AG09309 (cell line): Measurements from ENCODE around the gene SORBS2.
"Not testable (repeated sequence)": the region's sequence is repeated elsewhere in the genome, so short reads cannot be mapped to it uniquely, and the experiment has no call there.

Experiments used
- DNase-seq: peaks from one replicate; pipeline ENCODE4 v3.0.0-alpha.2; 2010; ENCODE audit warnings: low read depth
- H3K4me3 ChIP-seq: 2 replicates; pipeline ENCODE4 v1.5.1; 2011; ENCODE audit warnings: mild to moderate bottlenecking, low read depth, low read length, moderate library complexity; ENCODE audit not compliant: control insufficient read depth
- TF ChIP-seq, protein P1 (sequence below): IDR thresholded peaks from 2 replicates; pipeline ENCODE4 v1.5.1; 2011; ENCODE audit warnings: mild to moderate bottlenecking, low read depth, low read length, inconsistent platforms; ENCODE audit not compliant: insufficient read depth, control insufficient read depth; ENCODE audit errors: missing control alignments

Gene SORBS2

GRCh38 chr4:185560316-185560715 is 251.7 kb downstream of the SORBS2 start:
- TF ChIP-seq, protein P1, sequence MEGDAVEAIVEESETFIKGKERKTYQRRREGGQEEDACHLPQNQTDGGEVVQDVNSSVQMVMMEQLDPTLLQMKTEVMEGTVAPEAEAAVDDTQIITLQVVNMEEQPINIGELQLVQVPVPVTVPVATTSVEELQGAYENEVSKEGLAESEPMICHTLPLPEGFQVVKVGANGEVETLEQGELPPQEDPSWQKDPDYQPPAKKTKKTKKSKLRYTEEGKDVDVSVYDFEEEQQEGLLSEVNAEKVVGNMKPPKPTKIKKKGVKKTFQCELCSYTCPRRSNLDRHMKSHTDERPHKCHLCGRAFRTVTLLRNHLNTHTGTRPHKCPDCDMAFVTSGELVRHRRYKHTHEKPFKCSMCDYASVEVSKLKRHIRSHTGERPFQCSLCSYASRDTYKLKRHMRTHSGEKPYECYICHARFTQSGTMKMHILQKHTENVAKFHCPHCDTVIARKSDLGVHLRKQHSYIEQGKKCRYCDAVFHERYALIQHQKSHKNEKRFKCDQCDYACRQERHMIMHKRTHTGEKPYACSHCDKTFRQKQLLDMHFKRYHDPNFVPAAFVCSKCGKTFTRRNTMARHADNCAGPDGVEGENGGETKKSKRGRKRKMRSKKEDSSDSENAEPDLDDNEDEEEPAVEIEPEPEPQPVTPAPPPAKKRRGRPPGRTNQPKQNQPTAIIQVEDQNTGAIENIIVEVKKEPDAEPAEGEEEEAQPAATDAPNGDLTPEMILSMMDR, result no peak
- no peak for DNase-seq
- H3K4me3 ChIP-seq, result no peak overlapping the region

DNA sequence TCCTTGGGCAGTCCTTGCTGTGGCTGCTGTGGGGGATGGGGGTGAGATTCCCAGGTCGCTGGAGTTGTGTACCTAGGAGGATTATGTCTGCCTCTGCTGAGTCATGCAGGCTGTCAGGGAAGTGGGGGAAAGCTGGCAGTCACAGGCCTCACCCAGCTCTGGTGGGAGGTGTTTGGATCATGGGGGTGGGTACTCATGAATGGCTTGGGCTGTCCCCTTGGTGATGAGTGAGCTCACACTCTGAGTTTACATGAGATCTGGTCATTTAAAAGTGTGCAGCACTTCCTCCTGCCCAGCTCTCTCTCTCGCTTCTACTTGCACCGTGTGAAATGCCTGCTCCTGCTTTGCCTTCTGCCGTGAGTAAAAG is 252.1 kb downstream of the SORBS2 start:
- peak; percentile 8 for DNase-seq
- no peak overlapping the region for H3K4me3 ChIP-seq
- TF ChIP-seq, protein P1, result no peak

GRCh38 chr4:185559251-185559914 is 252.6 kb downstream of the SORBS2 start:
- DNase-seq, H3K4me3 ChIP-seq: not testable (repeated sequence)

DNA sequence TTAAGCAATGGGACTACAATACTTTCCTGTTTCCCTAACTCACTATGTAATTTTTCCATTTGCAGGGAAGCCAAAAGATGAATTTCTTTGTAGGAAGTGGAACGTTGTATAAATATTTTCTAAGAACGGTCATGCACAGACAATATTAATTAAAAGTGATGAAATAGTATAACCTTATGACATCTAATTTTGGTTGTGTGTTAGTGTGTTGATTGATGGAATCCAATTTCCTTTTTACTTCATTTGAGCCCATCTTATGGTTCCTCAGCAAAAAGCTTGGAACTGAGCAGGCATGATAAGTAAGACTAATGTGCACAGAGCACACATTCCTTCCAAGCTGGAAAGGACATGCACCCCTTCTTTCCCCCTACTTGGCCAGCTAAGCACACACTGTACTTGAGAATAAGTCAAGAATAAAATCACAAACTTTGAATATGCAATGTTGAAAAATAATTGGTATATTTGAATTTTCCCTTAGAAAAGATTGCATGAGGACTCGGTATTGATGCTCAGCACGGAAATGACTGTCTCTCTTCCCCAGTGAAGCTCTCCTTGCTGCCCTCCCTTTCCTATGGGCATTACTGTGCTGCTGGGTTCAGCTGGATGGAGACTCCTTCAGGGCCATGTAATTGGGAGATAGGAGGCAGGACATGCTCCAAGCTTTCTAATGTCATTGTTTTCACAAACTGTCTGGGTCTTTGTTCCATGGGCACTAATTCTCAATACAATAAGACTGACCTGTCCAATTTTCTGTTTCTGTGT is 257.4 kb downstream of the SORBS2 start:
- DNase-seq, result no peak
- TF ChIP-seq, protein P1, result no peak
- no peak overlapping the region for H3K4me3 ChIP-seq

DNA sequence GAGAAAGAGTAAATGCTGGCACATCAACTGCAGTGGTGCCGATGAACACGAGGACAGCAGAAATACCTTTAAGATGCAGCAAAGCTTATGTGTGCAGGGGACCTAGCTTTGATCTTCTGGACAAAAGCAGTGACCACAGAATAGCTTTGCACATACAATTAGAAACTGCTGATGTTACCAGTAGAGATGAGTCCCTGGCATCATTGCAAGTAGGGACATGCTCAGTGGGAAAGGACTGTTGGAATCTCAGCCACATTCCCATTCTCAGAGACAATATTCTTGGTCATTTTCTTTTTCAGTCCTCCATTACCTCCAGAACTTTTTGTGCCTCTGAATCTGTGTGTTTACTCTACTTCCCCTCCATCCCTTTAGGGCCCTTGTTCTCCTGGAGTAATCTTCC is 259.7 kb downstream of the SORBS2 start:
- H3K4me3 ChIP-seq, result no peak overlapping the region
- DNase-seq, result no peak
- TF ChIP-seq, protein P1, result no peak

GRCh38 chr4:185550933-185551332 is 261.1 kb downstream of the SORBS2 start:
- no peak for DNase-seq
- TF ChIP-seq, protein P1, result no peak
- H3K4me3 ChIP-seq, result no peak overlapping the region

- no peak overlapping the region for H3K4me3 ChIP-seq
- no peak for DNase-seq
- TF ChIP-seq, protein P1, result no peak
These were observed 262.8 kb downstream of the SORBS2 start for GRCh38 chr4:185549095-185549639.
